HG03460 (cell line): ENCODE data around the gene ZNF440.
"Not testable (repeated sequence)": the region's sequence is repeated elsewhere in the genome, so short reads cannot be mapped to it uniquely, and the experiment has no call there.

Source experiments
- ATAC-seq: cut with Tn5 transposase; IDR thresholded peaks from one replicate; pipeline ENCODE4 v1.9.1; 2021; ENCODE audit not compliant: unreplicated experiment

Gene ZNF440

GRCh38 chr19:11828957-11829876, 15.1 kb downstream of the ZNF440 start:
- ATAC-seq: not testable (repeated sequence)

- no peak for ATAC-seq
Measured at GRCh38 chr19:11832253-11832912, 18.3 kb downstream of the ZNF440 start.

- no peak for ATAC-seq
Measured at GRCh38 chr19:11833541-11833940, 19.5 kb downstream of the ZNF440 start.

- ATAC-seq: not testable (repeated sequence)
Measured at GRCh38 chr19:11835626-11836066, 21.6 kb downstream of the ZNF440 start.

GRCh38 chr19:11843722-11844121, 29.6 kb downstream of the ZNF440 start:
- no peak for ATAC-seq

GRCh38 chr19:11847615-11848014, 33.5 kb downstream of the ZNF440 start:
- ATAC-seq: not testable (repeated sequence)

- no peak for ATAC-seq
Measured at GRCh38 chr19:11848200-11848593, 34.1 kb downstream of the ZNF440 start.

- peak; percentile 94 for ATAC-seq
Measured at GRCh38 chr19:11848594-11849469, 34.8 kb downstream of the ZNF440 start, which contains the start of gene ZNF439. ZNF439 (plus strand) TSS chr19:11848726; CDS start chr19:11848868, 142 bp downstream.

GRCh38 chr19:11850289-11850688, 36.2 kb downstream of the ZNF440 start:
- not testable (repeated sequence) for ATAC-seq

GRCh38 chr19:11853358-11853757, 39.3 kb downstream of the ZNF440 start:
- no peak for ATAC-seq

GRCh38 chr19:11856596-11857250, 42.6 kb downstream of the ZNF440 start:
- ATAC-seq: no peak

- no peak for ATAC-seq
Measured at GRCh38 chr19:11860721-11861120, 46.6 kb downstream of the ZNF440 start.

GRCh38 chr19:11861301-11861700, 47.2 kb downstream of the ZNF440 start:
- no peak for ATAC-seq

- not testable (repeated sequence) for ATAC-seq
Measured at GRCh38 chr19:11867766-11868165, 53.7 kb downstream of the ZNF440 start.

- no peak for ATAC-seq
Measured at GRCh38 chr19:11868188-11868587, 54.1 kb downstream of the ZNF440 start.

- no peak for ATAC-seq
Measured at GRCh38 chr19:11872624-11873023, 58.6 kb downstream of the ZNF440 start.

- no peak for ATAC-seq
Measured at GRCh38 chr19:11873762-11874161, 59.7 kb downstream of the ZNF440 start.

GRCh38 chr19:11879687-11880266, 65.7 kb downstream of the ZNF440 start:
- not testable (repeated sequence) for ATAC-seq

- no peak for ATAC-seq
Measured at GRCh38 chr19:11880598-11880997, 66.5 kb downstream of the ZNF440 start.
